Endodermal cell (in vitro differentiated cells): Measurements from ENCODE around the gene METRN. TPM values are rescaled to one million over a fixed set of nuclear protein-coding genes. Genes with fewer than 3 reads are reported as not detected.

ENCODE experiments used
- DNase-seq: peaks from one replicate; pipeline ENCODE4 v3.0.0-alpha.2; 2017
- H3K27ac ChIP-seq: 2 replicates; pipeline ENCODE4 v1.5.1; 2013; ENCODE audit warnings: mild to moderate bottlenecking, low read depth, low read length, moderate library complexity
- H3K27me3 ChIP-seq: 2 replicates; pipeline ENCODE4 v1.6.1; 2013; ENCODE audit warnings: mild to moderate bottlenecking, low read length, moderate library complexity; ENCODE audit not compliant: insufficient read depth, control insufficient read depth, poor library complexity, severe bottlenecking
- H3K36me3 ChIP-seq: 2 replicates; pipeline ENCODE4 v1.7.0; 2013; ENCODE audit warnings: mild to moderate bottlenecking, low read length, moderate library complexity; ENCODE audit not compliant: control insufficient read depth, insufficient read depth
- H3K4me1 ChIP-seq: one replicate; pipeline ENCODE4 v1.7.0; 2013; ENCODE audit warnings: low read length; ENCODE audit not compliant: control insufficient read depth, insufficient read depth
- H3K4me3 ChIP-seq: 2 replicates; pipeline ENCODE4 v1.5.1; 2013; ENCODE audit warnings: mild to moderate bottlenecking, low read length, moderate library complexity
- H3K9ac ChIP-seq: 2 replicates; pipeline ENCODE4 v1.6.1; 2013; ENCODE audit warnings: mild to moderate bottlenecking, low read length, moderate library complexity; ENCODE audit not compliant: poor library complexity, severe bottlenecking; ENCODE audit errors: extremely low read depth
- H3K9me3 ChIP-seq: 2 replicates; pipeline ENCODE4 v1.6.1; 2013; ENCODE audit warnings: mild to moderate bottlenecking, low read length, moderate library complexity; ENCODE audit not compliant: control insufficient read depth
- H3K27ac Mint-ChIP-seq: 2 replicates; pipeline ENCODE4 v1.8.0; 2020; ENCODE audit warnings: mixed read lengths
- H3K27me3 Mint-ChIP-seq: 2 replicates; pipeline ENCODE4 v1.8.0; 2021; ENCODE audit warnings: mild to moderate bottlenecking, mixed read lengths; ENCODE audit not compliant: insufficient read depth
- H3K36me3 Mint-ChIP-seq: 2 replicates; pipeline ENCODE4 v1.8.0; 2020; ENCODE audit warnings: low read depth, mixed read lengths
- H3K4me1 Mint-ChIP-seq: 2 replicates; pipeline ENCODE4 v1.8.0; 2020; ENCODE audit warnings: mixed read lengths
- H3K4me3 Mint-ChIP-seq: 2 replicates; pipeline ENCODE4 v1.8.0; 2020; ENCODE audit warnings: mild to moderate bottlenecking, moderate library complexity, mixed read lengths
- H3K9me3 Mint-ChIP-seq: 2 replicates; pipeline ENCODE4 v1.8.0; 2020; ENCODE audit warnings: mild to moderate bottlenecking, mixed read lengths
- CTCF ChIP-seq: fragments of 200-600 bp; sonication (generic); conservative IDR thresholded peaks from 2 replicates; pipeline ENCODE4 v1.5.0; 2021; ENCODE audit warnings: antibody characterized with exemption, mild to moderate bottlenecking
- WGBS, 2 experiments: methylation state at CpG; one replicate each; pipeline versions ENCODE4 v1.1.5 to v1.1.7; 2013; ENCODE audit warnings: missing lambda C conversion rate in 2 of 2, mixed read lengths in 1 of 2; ENCODE audit not compliant: insufficient coverage in 1 of 2, insufficient read length in 1 of 2; 5-methylcytosine and 5-hydroxymethylcytosine counted together
- total RNA-seq, 2 donors: library from RNA; stranded (reverse); fragmentation: NEBNext Ultra II Directional in 1 of 2; extraction: Animal tissue kit (Norgen Biotek cat#: 25700) in 1 of 2; gene quantifications; 2 replicates in 1 of 2; 3 replicates in 1 of 2; pipeline ENCODE4 v1.2.1, GENCODE V29; 2021

METRN gene
- total RNA-seq, 2 donors from 2014 or later, result 33.4 to 38.5 TPM

- Mint-ChIP-seq H3K4me1 (peaks cover 17% of the 10 kb centered on the region), H3K9me3 (no peaks in the 10 kb centered on the region), H3K36me3 (peaks cover 28% of the 10 kb centered on the region), H3K27ac (peak overlapping the region; percentile 48), H3K27me3 (no peaks in the 10 kb centered on the region), H3K4me3 (peak overlapping the region; percentile 73)
- Histone ChIP-seq H3K27ac (peak overlapping the region; percentile 17), H3K9ac (peak overlapping the region; percentile 76), H3K27me3 (no peaks in the 10 kb centered on the region), H3K36me3 (peaks cover 30% of the 10 kb centered on the region), H3K4me1 (peaks cover 18% of the 10 kb centered on the region), H3K4me3 (peak overlapping the region; percentile 91), H3K9me3 (no peaks in the 10 kb centered on the region)
- TF ChIP-seq CTCF, result peak; percentile 21
- DNase-seq, result peak; percentile 73
- WGBS, 2 experiments, result 64 to 76% methylated on average over 35 to 44 of the region's 44 CpGs
Measured at GRCh38 chr16:680967-681745, 33.8 kb upstream of the METRN start.

- H3K4me3 ChIP-seq, result peak overlapping the region; percentile 91
- no peak for TF ChIP-seq CTCF
- H3K4me1 ChIP-seq, result peaks cover 18% of the 10 kb centered on the region
- peak overlapping the region; percentile 73 for H3K4me3 Mint-ChIP-seq
- peaks cover 17% of the 10 kb centered on the region for H3K4me1 Mint-ChIP-seq
- H3K27me3 ChIP-seq, result no peaks in the 10 kb centered on the region
- H3K36me3 Mint-ChIP-seq, result peaks cover 31% of the 10 kb centered on the region
- 94 to 97% methylated on average over 17 to 28 of the region's 28 CpGs for WGBS, 2 experiments
- no peak overlapping the region for H3K9ac ChIP-seq
- H3K9me3 Mint-ChIP-seq, result no peaks in the 10 kb centered on the region
- DNase-seq, result no peak
- H3K36me3 ChIP-seq, result peaks cover 36% of the 10 kb centered on the region
- H3K27ac Mint-ChIP-seq, result peak overlapping the region; percentile 48
- no peaks in the 10 kb centered on the region for H3K9me3 ChIP-seq
- H3K27me3 Mint-ChIP-seq, result no peaks in the 10 kb centered on the region
- no peak overlapping the region for H3K27ac ChIP-seq
Measured at GRCh38 chr16:681746-682427, 33.0 kb upstream of the METRN start.

GRCh38 chr16:682493-683395 is 32.2 kb upstream of the METRN start:
- H3K4me1 Mint-ChIP-seq, result peaks cover 17% of the 10 kb centered on the region
- H3K9me3 Mint-ChIP-seq, result no peaks in the 10 kb centered on the region
- 94 to 96% methylated on average over 28 to 36 of the region's 36 CpGs for WGBS, 2 experiments
- Histone ChIP-seq H3K4me3 (peak overlapping the region; percentile 76), H3K9me3 (no peaks in the 10 kb centered on the region), H3K36me3 (peaks cover 36% of the 10 kb centered on the region), H3K27me3 (no peaks in the 10 kb centered on the region), H3K9ac (no peak overlapping the region), H3K27ac (no peak overlapping the region), H3K4me1 (peaks cover 18% of the 10 kb centered on the region)
- peak overlapping the region; percentile 73 for H3K4me3 Mint-ChIP-seq
- DNase-seq, result no peak
- no peaks in the 10 kb centered on the region for H3K27me3 Mint-ChIP-seq
- peak; percentile 36 for TF ChIP-seq CTCF
- H3K36me3 Mint-ChIP-seq, result peaks cover 36% of the 10 kb centered on the region
- H3K27ac Mint-ChIP-seq, result peak overlapping the region; percentile 84
